ENCODE measurements around the gene LTO1.
"Not testable (repeated sequence)": the region's sequence is repeated elsewhere in the genome, so short reads cannot be mapped to it uniquely, and the experiment has no call there.

The LTO1 gene

DNA sequence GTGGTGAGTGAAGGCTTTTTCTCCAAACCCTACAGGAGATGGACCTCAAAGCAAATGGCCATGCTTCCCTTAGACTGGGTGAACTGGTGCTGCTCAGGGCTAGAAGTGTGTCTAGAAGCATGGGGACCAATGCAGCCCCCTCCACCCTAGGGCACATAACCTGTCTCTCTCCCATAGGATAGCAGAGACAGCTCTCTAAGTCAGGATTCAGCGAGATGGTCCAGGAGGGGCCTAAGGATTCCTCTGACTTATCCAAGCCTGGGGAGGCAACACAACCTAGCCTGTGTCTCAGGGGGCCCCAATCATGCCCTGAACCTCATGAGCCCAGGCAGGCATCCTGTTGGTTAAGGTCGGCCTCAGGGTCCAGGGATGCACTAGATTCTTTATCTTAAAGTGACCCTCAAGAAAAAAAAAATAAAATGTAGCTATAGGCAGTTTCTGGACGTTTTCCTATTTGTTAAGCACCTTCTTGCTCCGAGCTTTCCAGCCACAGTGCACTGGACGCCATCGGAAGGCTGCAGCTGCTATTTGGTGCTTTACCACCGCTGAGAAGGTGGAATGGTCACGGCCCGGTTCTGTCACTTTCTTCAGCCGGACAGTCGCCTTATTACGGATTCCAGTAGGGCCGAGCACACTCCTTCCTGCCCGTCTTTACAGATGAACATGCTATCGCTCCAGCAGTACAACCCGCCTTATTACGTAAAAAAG is 39.2 kb downstream of the LTO1 start:
- no peak for DNase-seq (ENCODE audit: low read depth, low spot score)

DNA sequence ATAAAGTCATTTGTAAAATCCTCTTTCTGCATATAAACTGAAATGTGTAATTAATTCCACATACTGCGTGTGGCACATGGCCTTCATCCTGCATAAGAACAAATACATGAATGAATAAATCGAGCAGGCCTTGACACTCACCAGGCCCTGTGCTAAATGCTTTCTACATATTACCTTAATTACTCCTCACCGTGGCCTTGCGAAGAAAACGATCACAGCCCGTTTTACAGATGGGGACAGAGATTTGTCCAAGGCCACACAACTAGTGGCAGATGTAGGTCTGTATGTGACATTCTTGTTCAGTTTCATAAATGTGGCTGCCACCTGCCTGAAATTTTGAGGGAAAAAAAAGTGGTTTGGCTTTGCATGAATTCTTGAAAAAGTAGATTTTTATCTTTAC is 40.0 kb downstream of the LTO1 start:
- no peak for DNase-seq (ENCODE audit: low read depth, low spot score)

DNA sequence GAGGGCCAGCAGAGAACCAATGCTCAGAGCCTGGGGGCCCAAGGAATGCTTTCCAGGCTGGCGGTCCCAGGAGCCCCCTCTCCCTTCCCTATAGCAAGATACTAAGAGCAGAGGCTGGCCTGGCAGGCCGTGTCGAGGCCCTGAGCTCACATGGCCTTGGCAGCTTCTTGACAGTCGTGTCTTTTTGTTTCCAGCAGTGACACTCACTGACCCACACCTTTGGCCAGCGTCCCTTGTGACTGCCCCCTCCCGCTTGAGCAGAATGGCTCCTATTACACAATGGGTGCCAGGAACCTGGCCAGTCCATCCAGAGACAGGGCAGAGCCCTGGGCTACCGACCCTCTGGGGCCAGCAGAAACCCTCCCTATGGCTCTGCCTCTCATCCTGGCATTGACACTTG is 40.6 kb downstream of the LTO1 start:
- DNase-seq (ENCODE audit: low read depth, low spot score) = no peak

DNA sequence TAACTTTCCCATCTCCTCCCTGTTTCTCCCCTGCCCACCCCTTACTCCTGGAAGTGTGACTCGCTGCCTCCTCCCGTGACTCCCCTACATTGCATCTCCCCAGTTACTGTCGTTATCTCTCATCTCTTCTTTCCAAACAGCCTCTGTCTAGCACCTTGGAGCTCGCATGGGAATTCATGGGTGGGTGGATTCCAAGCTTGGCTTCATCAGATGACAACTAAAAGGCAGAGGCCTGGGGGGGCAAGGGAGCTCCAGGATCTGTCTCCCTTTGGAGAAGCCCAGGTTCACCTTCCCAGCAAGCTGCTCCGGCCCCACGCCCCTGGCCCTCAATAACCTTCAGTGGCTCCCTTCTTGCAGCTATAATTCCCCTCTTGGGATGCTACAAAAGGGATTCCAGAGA is 41.1 kb downstream of the LTO1 start:
- no peak for DNase-seq (ENCODE audit: low read depth, low spot score)

DNA sequence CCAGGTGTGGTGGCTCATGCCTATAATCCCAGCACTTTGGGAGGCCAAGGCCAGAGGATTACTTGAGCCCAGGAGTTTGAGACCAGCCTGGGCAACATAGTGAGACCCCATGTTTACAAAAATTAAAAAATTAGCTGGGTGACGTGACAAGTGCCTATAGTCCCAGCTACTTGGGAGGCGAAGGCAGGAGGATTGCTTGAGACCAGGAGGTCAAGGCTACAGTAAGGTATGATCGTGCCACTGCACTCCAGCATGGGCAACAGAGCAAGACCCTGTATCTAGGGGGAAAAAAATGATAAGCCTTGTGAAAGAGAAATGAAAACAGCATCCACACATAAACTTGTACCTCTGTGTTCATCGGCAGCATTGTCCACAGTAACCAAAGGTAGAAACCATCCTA is 42.3 kb downstream of the LTO1 start:
- DNase-seq (ENCODE audit: low read depth, low spot score) = no peak

DNA sequence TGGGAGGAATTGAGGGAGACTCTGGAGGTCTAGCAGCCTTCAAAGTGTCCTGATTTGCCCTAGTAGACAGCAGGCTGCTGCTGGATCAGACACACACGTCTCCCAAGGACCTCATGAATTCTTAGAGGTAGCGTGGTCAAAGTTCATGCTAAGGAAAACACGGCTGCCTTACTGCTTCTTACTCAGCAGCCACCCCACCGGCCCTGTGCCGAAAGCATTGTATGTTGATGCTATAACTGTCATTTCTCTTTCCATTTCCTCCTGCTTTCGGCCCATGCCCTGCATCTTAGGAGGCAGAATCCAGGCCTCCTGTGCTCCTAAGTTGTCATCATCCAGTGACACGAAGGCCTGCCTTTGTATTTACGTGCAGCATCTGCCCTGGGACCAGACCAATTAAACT is 44.7 kb downstream of the LTO1 start:
- no peak for DNase-seq (ENCODE audit: low read depth, low spot score)

DNA sequence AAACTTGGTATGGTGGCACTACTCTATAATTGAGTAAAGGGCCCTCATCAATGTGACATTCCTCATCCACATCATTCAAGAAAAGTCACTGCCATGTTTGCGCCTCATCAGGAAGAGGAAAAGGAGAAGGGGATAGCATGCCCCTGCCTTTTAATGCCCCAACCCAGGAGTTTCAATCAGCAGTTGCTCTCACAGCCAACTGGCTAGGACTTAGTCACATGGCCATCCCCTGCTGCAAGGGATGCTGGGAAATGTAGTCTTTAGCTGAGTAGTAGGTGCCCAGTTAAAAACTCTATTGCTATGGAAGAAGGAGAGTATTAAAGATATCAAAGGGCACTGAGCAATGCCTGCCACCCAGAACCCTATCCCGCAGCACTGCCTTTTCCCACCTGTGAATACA is 45.1 kb downstream of the LTO1 start:
- DNase-seq (ENCODE audit: low read depth, low spot score) = no peak

DNA sequence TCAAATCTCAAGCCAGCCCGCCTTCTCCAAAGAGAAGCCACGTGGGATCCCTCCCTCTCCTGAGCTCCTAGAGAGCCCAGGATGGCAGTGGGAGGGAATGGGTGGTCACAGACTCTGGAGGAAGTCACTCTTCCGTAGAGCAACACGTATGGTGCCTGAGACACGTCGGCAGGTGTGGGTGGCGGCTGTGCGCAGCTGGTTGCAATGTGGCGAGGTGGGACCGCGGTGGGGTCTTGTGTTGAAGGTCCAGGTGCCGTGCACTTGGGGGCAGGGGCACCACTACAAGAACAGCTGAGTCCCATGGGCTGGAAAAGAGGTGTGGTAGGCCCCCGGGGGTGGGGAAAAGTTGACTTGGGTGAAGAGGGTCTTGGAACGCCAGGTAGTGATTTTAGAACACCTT is 47.6 kb downstream of the LTO1 start:
- DNase-seq (ENCODE audit: low read depth, low spot score) = no peak

DNA sequence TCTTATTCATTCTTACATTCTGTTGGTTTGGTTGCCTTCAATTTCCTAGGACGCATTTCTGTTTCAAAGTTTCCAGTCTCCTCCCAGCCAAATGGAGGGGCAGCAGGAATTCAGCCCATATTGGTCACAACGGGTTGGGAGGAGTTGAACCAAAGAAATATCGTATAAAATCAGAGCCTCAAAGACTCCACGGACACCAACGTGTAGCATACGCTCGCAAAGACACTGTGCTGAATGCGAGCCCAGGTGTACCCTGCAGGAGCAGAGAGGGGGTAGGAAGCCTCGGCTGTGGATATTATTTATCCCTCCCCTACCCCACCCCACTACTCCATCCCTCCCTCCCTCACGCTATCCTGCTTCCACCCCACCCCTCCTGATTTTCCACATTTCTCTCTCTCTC is 49.7 kb downstream of the LTO1 start:
- DNase-seq (ENCODE audit: low read depth, low spot score) = no peak

DNA sequence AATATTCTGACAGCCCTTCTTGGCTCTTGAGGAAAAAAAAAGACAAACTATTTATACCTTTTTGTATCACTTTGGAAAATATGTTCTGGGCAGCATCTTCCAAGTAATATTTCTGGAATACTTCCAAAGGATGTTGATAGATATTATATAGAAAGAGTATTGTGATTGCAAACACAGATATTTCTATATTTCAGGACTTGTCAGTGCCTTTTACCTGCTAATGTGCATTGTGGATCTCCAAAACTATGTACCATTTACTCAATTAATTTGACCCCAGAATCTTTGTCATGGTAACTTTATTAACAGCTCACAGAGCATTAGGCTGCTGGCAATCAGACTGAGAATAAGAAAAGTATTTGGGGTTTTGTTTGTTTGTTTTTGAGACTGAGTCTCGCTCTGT is 50.9 kb downstream of the LTO1 start:
- no peak for DNase-seq (ENCODE audit: low read depth, low spot score)

DNA sequence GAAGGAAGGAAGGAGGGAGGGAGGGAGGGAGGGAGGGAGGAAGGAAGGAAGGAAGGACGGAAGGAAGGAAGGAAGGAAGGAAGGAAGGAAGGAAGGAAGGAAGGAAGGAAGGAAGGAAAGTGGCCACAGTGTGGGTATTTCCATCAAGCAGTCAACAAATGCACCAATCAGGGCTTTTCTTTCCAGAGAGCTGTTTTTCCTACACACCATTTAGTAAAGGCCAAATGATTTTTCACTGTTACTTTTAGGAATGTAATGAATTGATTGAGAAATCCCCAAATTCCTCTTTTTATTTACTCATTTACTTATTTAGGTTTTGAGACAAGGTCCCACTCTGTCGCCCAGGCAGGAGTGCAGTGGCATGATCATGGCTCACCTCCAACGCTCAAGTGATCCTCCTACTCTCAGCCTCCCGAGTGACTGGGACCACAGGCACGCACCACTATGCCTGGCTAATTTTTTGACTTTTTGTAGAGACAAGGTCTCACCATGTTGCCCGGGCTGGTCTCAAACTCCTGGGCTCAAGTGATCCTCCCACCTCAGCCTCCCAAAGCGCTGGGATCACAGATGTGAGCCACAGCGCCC is 53.0 kb downstream of the LTO1 start:
- DNase-seq (ENCODE audit: low read depth, low spot score) = not testable (repeated sequence)

DNA sequence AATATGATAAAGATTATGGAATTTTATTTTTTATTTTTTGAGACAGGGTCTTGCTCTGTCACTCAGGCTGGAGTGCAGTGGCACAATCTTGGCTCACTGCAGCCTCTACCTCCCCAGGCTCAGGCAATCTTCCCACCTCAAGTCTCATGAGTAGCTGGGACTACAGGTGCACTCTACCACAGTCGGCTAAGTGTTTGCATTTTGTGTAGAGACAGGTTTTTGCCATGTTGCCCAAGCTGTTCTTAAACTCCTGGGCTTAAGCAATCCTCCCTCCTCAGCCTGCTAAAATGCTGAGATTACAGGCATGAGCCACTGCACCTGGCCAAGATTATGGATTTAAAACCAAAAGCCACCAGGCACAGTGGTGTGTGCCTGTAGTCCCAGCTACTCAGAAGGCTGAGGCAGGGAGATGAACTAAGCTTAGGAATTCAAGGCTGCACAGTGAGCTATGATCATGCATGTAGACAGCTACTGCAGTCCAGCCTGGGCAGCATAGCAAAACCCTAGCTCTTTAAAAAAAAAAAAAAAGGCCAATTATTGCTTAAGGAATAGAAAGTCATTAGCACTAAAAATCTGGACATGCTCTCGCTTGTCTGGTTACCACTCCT is 54.4 kb downstream of the LTO1 start:
- DNase-seq (ENCODE audit: low read depth, low spot score) = no peak

DNA sequence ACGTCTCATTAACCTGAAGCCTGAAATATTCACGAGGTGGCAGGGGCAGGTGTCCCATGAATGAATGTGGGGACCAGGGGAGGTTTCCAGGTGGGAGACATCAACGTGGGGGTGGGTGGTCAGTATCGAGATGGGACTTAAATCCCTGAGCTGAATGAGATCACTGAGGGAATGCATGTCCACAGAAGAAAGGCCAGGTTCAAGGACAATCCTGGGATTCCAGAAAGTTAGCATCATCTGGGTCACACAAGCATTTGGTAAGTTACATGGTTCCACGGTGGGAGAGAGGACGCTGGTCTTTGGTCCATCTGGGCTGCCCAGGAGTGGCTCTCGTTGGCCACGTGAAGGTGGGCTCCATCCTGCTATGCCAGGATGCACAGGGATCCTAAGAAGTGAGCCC is 56.9 kb downstream of the LTO1 start:
- no peak for DNase-seq (ENCODE audit: low read depth, low spot score)

DNA sequence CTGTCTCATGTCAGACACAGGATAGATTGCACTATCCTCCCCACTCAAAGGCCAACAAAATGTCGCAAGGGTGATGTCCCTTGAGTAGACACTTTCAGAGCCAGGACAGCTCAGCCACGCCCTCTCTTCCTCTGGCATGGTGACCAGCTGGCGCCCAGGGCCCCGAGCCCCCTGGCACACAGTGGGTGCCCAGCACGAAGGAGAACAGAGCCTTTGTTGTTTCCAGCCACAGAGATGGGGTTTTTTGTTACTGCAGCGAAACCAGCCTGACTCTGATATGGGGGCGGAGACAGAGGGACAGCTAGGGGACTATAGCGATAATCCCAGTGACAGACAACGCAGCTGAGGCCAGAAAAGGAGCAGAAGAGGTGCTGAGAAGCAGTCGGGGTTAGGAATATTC is 57.5 kb downstream of the LTO1 start:
- DNase-seq (ENCODE audit: low read depth, low spot score) = no peak

DNA sequence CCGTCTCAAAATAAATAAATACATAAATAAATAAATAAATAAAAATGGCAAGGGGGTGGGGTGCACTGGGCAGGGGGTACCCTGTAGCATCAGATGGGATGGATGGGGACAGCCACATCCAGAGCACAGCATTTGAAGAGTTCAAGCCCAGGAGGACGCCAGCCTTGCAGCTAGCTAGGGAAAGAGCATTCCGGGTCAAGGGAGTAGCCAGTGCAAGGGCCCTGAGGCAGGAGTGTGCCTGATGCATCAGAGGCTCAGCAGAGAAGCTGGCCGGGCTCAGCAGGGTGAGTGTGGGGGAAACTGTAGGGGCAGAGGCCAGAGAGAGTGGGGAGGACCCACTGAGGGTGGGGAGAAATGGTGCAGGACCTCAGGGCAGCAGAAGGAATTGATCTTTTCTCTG is 57.9 kb downstream of the LTO1 start:
- no peak for DNase-seq (ENCODE audit: low read depth, low spot score)
